T-cell (primary cell): ENCODE data around the gene POLR1H. TPM values are rescaled to one million over a fixed set of nuclear protein-coding genes. Genes with fewer than 3 reads are reported as not detected.

Experiments used
- ATAC-seq, 4 experiments: fragments of 200-7000 bp in 3 of 4; fragments of 150-1000 bp in 1 of 4; cut with Tn5 transposase; replicated peaks in 1 of 4; 1 replicate in 3 of 4; 2 replicates in 1 of 4; pipeline ENCODE4 v1.10.0; 2021; ENCODE audit warnings: moderate library complexity in 3 of 4, mild to moderate bottlenecking in 2 of 4, moderate number of reproducible peaks in 1 of 4
- CTCF ChIA-PET, 2 donors: fragments of 300-600 bp; sonication (Branson Sonifier 250); formaldehyde crosslinking; loops; one replicate each; lab custom pipeline; 2022; ENCODE audit warnings: antibody characterized with exemption in 2 of 2; lab: Charles Lee
- POLR2A ChIA-PET, 2 donors: fragments of 300-600 bp; sonication (Branson Sonifier 250); formaldehyde crosslinking; loops; one replicate each; lab custom pipeline; 2022; ENCODE audit warnings: antibody characterized with exemption in 2 of 2; lab: Charles Lee
- DNase-seq, 35 experiments: peaks; one replicate each; pipeline versions ENCODE4 v3.0.0 to v3.0.0-alpha.2; 2013 to 2023
- H3K27ac ChIP-seq: one replicate; pipeline ENCODE4 v1.5.1; 2013; ENCODE audit warnings: low read length
- H3K27me3 ChIP-seq, 2 experiments: replicated peaks in 1 of 2; 1 replicate in 1 of 2; 2 replicates in 1 of 2; pipeline versions ENCODE4 v1.6.1 to v1.7.0; 2013; ENCODE audit warnings: low read length in 1 of 2, mixed read lengths in 1 of 2; ENCODE audit not compliant: control insufficient read depth in 2 of 2, insufficient read depth in 2 of 2; ENCODE audit errors: extremely low read depth in 1 of 2
- H3K36me3 ChIP-seq, 2 donors: 1 replicate in 1 of 2; 2 replicates in 1 of 2; pipeline versions ENCODE4 v1.6.1 to v1.7.0; 2013; ENCODE audit warnings: low read length in 1 of 2; ENCODE audit not compliant: control insufficient read depth in 2 of 2, insufficient read depth in 1 of 2; ENCODE audit errors: extremely low read depth in 1 of 2
- H3K4me1 ChIP-seq, 2 experiments: 1 replicate in 1 of 2; 2 replicates in 1 of 2; pipeline versions ENCODE4 v1.6.1 to v1.7.0; 2013; ENCODE audit warnings: low read length in 2 of 2, mixed read lengths in 1 of 2; ENCODE audit not compliant: insufficient read depth in 2 of 2, control insufficient read depth in 1 of 2; ENCODE audit errors: extremely low read depth in 1 of 2
- H3K4me3 ChIP-seq, 2 donors: 1 replicate in 1 of 2; 2 replicates in 1 of 2; pipeline versions ENCODE4 v1.5.1 to v1.7.0; 2013; ENCODE audit warnings: mild to moderate bottlenecking in 2 of 2, low read length in 1 of 2, moderate library complexity in 1 of 2; ENCODE audit not compliant: control insufficient read depth in 1 of 2; ENCODE audit errors: extremely low read depth in 1 of 2
- H3K9me3 ChIP-seq: 2 replicates; pipeline ENCODE4 v1.7.0; 2013
- H3K27ac Mint-ChIP-seq, 2 donors: one replicate each; pipeline ENCODE4 v1.8.0; 2020 to 2021; ENCODE audit warnings: mild to moderate bottlenecking in 2 of 2, mixed read lengths in 2 of 2
- H3K27me3 Mint-ChIP-seq, 2 donors: one replicate each; pipeline ENCODE4 v1.8.0; 2021 to 2022; ENCODE audit warnings: mixed read lengths in 2 of 2
- H3K36me3 Mint-ChIP-seq: one replicate; pipeline ENCODE4 v1.8.0; 2021; ENCODE audit warnings: mixed read lengths
- H3K4me1 Mint-ChIP-seq, 3 donors: one replicate each; pipeline ENCODE4 v1.8.0; 2020 to 2022; ENCODE audit warnings: mixed read lengths in 3 of 3, mild to moderate bottlenecking in 1 of 3
- H3K4me3 Mint-ChIP-seq, 3 donors: one replicate each; pipeline ENCODE4 v1.8.0; 2020 to 2022; ENCODE audit warnings: mild to moderate bottlenecking in 3 of 3, mixed read lengths in 3 of 3, moderate library complexity in 3 of 3
- H3K9me3 Mint-ChIP-seq, 3 donors: one replicate each; pipeline ENCODE4 v1.8.0; 2020 to 2022; ENCODE audit warnings: mixed read lengths in 3 of 3
- WGBS: methylation state at CpG from one replicate; pipeline ENCODE4 v1.1.5; 2013; ENCODE audit warnings: missing lambda C conversion rate; ENCODE audit not compliant: insufficient coverage; 5-methylcytosine and 5-hydroxymethylcytosine counted together
- total RNA-seq, 35 experiments: library from RNA in 6 of 35; stranded (reverse) in 6 of 35; fragments of 120-200 nt in 1 of 35; gene quantifications; one replicate each; pipeline versions ENCODE4 v1.2.1 to v1.2.4 and lab custom pipeline; 2013 to 2026

Gene POLR1H
- total RNA-seq, 5 donors from 2014 or later (not counting 1 experiment from before 2014, with no cell fraction given) = 28.7 to 43.5 (median 36.5) TPM

- peaks cover 0 to 16% (median 3%) of the 10 kb centered on the region in 3 donors for H3K4me1 Mint-ChIP-seq
- CTCF ChIA-PET = no interaction called here
Observed at GRCh38 chr6:30053682-30054081, 7.4 kb upstream of the POLR1H start.

GRCh38 chr6:30055513-30055912, 5.6 kb upstream of the POLR1H start:
- ChIA-PET CTCF (no interaction called here), POLR2A (no interaction called here)
- H3K9me3 ChIP-seq = no peaks in the 10 kb centered on the region
- no peak overlapping the region for H3K4me3 ChIP-seq
- H3K4me3 Mint-ChIP-seq = no peak overlapping the region
- no peak overlapping the region for H3K27ac ChIP-seq
- H3K9me3 Mint-ChIP-seq = no peaks in the 10 kb centered on the region
- no peaks in the 10 kb centered on the region for H3K27me3 ChIP-seq
- H3K4me1 ChIP-seq = peaks cover 7 to 10% of the 10 kb centered on the region in 2 experiments
- no peak for DNase-seq
- H3K27ac Mint-ChIP-seq = no peak overlapping the region
- H3K36me3 Mint-ChIP-seq = peaks cover 45% of the 10 kb centered on the region
- peaks cover 0 to 35% of the 10 kb centered on the region in 2 donors for H3K36me3 ChIP-seq
- ATAC-seq = no peak
- peaks cover 12 to 15% (median 14%) of the 10 kb centered on the region in 3 donors for H3K4me1 Mint-ChIP-seq
- H3K27me3 Mint-ChIP-seq = no peaks in the 10 kb centered on the region
- no CpG with 5 or more reads among the region's 1 CpG for WGBS

More at GRCh38 chr6:30053682-30054081, 7.4 kb upstream of the POLR1H start:
- Histone ChIP-seq H3K27me3 (no peaks in the 10 kb centered on the region), H3K36me3 (peaks cover 0 to 35% of the 10 kb centered on the region in 2 donors), H3K9me3 (no peaks in the 10 kb centered on the region), H3K27ac (no peak overlapping the region), H3K4me3 (no peak overlapping the region), H3K4me1 (no peaks in the 10 kb centered on the region)
- POLR2A ChIA-PET = no interaction called here
- H3K9me3 Mint-ChIP-seq = no peaks in the 10 kb centered on the region
- ATAC-seq (no peak), DNase-seq (no peak)
- peaks cover 49% of the 10 kb centered on the region for H3K36me3 Mint-ChIP-seq
- 83% methylated on average over 1 of the region's 3 CpGs for WGBS
- no peak overlapping the region for H3K4me3 Mint-ChIP-seq
- H3K27me3 Mint-ChIP-seq = no peaks in the 10 kb centered on the region
- H3K27ac Mint-ChIP-seq = no peak overlapping the region

- no peaks in the 10 kb centered on the region for H3K9me3 Mint-ChIP-seq
- H3K4me1 ChIP-seq = peaks cover 24 to 28% of the 10 kb centered on the region in 2 experiments
- H3K27me3 ChIP-seq = no peaks in the 10 kb centered on the region
- H3K4me3 Mint-ChIP-seq = peak overlapping the region; percentile 94 to 99 (median 99)
- ATAC-seq = peak; percentile 10 to 49 (median 23)
- WGBS = 0% methylated on average over 16 of the region's 24 CpGs
- H3K9me3 ChIP-seq = no peaks in the 10 kb centered on the region
- peaks cover 33 to 44% (median 40%) of the 10 kb centered on the region in 3 donors for H3K4me1 Mint-ChIP-seq
- ChIA-PET CTCF (interaction anchor here in 1 of 2 donors (0.7 to 1.3 kb wide), 3 partner anchors 42 to 411 kb away, joined by 3 to 4 read pairs (median 3); no protein-coding TSS in a partner anchor), POLR2A (interaction anchor here in 1 of 2 donors (0.6 to 0.7 kb wide), 3 partner anchors 149 to 510 kb away, joined by 3 to 4 read pairs (median 3); no protein-coding TSS in a partner anchor)
- H3K4me3 ChIP-seq = peak overlapping the region; percentile 92 to 99
- peaks cover 0 to 39% of the 10 kb centered on the region in 2 donors for H3K36me3 ChIP-seq
- peak in 13 of 35 experiments; percentile 14 to 55 (median 26) for DNase-seq
- H3K36me3 Mint-ChIP-seq = peaks cover 45% of the 10 kb centered on the region
- H3K27ac ChIP-seq = peak overlapping the region; percentile 96
- peak overlapping the region; percentile 98 to 99 for H3K27ac Mint-ChIP-seq
- H3K27me3 Mint-ChIP-seq = no peaks in the 10 kb centered on the region
Observed at GRCh38 chr6:30060606-30061091, 416 bp upstream of the POLR1H start.

GRCh38 chr6:30061858-30062458, 893 bp downstream of the POLR1H start:
- H3K4me1 ChIP-seq = peaks cover 30 to 34% of the 10 kb centered on the region in 2 experiments
- H3K27ac ChIP-seq = peak overlapping the region; percentile 96
- CTCF ChIA-PET = interaction anchor here in 1 of 2 donors (0.7 to 0.8 kb wide), 2 partner anchors 214 to 1223 kb away, joined by 3 to 6 read pairs; no protein-coding TSS in a partner anchor
- H3K4me3 ChIP-seq = peak overlapping the region; percentile 92 to 99
- no peaks in the 10 kb centered on the region for H3K27me3 ChIP-seq
- H3K36me3 ChIP-seq = peaks cover 0 to 29% of the 10 kb centered on the region in 2 donors
- Mint-ChIP-seq H3K4me3 (peak overlapping the region; percentile 94 to 99 (median 99)), H3K27ac (peak overlapping the region; percentile 98 to 99), H3K36me3 (peaks cover 38% of the 10 kb centered on the region), H3K9me3 (no peaks in the 10 kb centered on the region), H3K4me1 (peaks cover 45 to 57% (median 53%) of the 10 kb centered on the region in 3 donors), H3K27me3 (no peaks in the 10 kb centered on the region)
- 6% methylated on average over 6 of the region's 13 CpGs for WGBS
- peak in 15 of 35 experiments; percentile 20 to 70 (median 36) for DNase-seq
- ATAC-seq = peak in 1 of 4 experiments; percentile 41
- H3K9me3 ChIP-seq = no peaks in the 10 kb centered on the region
- POLR2A ChIA-PET = no interaction called here

GRCh38 chr6:30062471-30063178, 1.6 kb downstream of the POLR1H start:
- ATAC-seq (no peak), DNase-seq (peak in 1 of 35 experiments; percentile 30)
- Mint-ChIP-seq H3K9me3 (no peaks in the 10 kb centered on the region), H3K27ac (peak overlapping the region; percentile 98 to 99), H3K36me3 (peaks cover 34% of the 10 kb centered on the region), H3K4me1 (peaks cover 52 to 62% (median 57%) of the 10 kb centered on the region in 3 donors), H3K27me3 (no peaks in the 10 kb centered on the region), H3K4me3 (peak overlapping the region; percentile 94 to 99 (median 99))
- H3K27me3 ChIP-seq = no peaks in the 10 kb centered on the region
- CTCF ChIA-PET = interaction anchor here in 1 of 2 donors (0.7 to 0.8 kb wide), 2 partner anchors 215 to 1223 kb away, joined by 3 to 6 read pairs; no protein-coding TSS in a partner anchor
- peak overlapping the region in 1 of 2 donors; percentile 92 for H3K4me3 ChIP-seq
- 40% methylated on average over 1 of the region's 7 CpGs for WGBS
- H3K9me3 ChIP-seq = no peaks in the 10 kb centered on the region
- H3K27ac ChIP-seq = peak overlapping the region; percentile 96
- POLR2A ChIA-PET = no interaction called here
- H3K36me3 ChIP-seq = peaks cover 0 to 22% of the 10 kb centered on the region in 2 donors
- peaks cover 34 to 36% of the 10 kb centered on the region in 2 experiments for H3K4me1 ChIP-seq

GRCh38 chr6:30063315-30063714, 2.2 kb downstream of the POLR1H start:
- Mint-ChIP-seq H3K27me3 (peaks cover 0 to 2% of the 10 kb centered on the region in 2 donors), H3K36me3 (peaks cover 34% of the 10 kb centered on the region), H3K27ac (peak overlapping the region; percentile 48 to 55), H3K4me3 (peak overlapping the region; percentile 43 to 50 (median 48)), H3K4me1 (peaks cover 59 to 69% (median 64%) of the 10 kb centered on the region in 3 donors), H3K9me3 (no peaks in the 10 kb centered on the region)
- ATAC-seq = no peak
- ChIA-PET POLR2A (no interaction called here), CTCF (no interaction called here)
- Histone ChIP-seq H3K27ac (peak overlapping the region; percentile 96), H3K9me3 (no peaks in the 10 kb centered on the region), H3K4me3 (no peak overlapping the region), H3K36me3 (peaks cover 0 to 16% of the 10 kb centered on the region in 2 donors), H3K4me1 (peaks cover 34 to 42% of the 10 kb centered on the region in 2 experiments), H3K27me3 (no peaks in the 10 kb centered on the region)
- WGBS = no CpG with 5 or more reads among the region's 2 CpGs
- no peak for DNase-seq
